SK-N-SH (cell line): ENCODE results near the gene S100A16.

Source experiments
- FOSL2 ChIP-seq: IDR thresholded peaks from 2 replicates; pipeline ENCODE4 v1.4.0; 2012; ENCODE audit warnings: low read depth, mild to moderate bottlenecking, moderate library complexity, borderline replicate concordance
- FOXJ3 ChIP-seq: sonication (generic); formaldehyde crosslinking; IDR thresholded peaks from 2 replicates; pipeline ENCODE4 v1.5.1; 2020; ENCODE audit warnings: mild to moderate bottlenecking, missing genetic modification reagents
- GABPA ChIP-seq: IDR thresholded peaks from 2 replicates; pipeline ENCODE4 v1.4.0; 2012; ENCODE audit warnings: low read depth, mild to moderate bottlenecking
- NRF1 ChIP-seq: IDR thresholded peaks from 2 replicates; pipeline ENCODE4 v1.6.1; 2012; ENCODE audit warnings: low read depth, mild to moderate bottlenecking, low read length
- POLR2AphosphoS5 ChIP-seq: IDR thresholded peaks from 2 replicates; pipeline ENCODE4 v1.6.1; 2012; ENCODE audit warnings: low read depth, low read length
- RXRA ChIP-seq: IDR thresholded peaks from 2 replicates; pipeline ENCODE4 v1.4.0; 2012; ENCODE audit warnings: low read depth, mild to moderate bottlenecking, borderline replicate concordance
- SMC3 ChIP-seq: IDR thresholded peaks from 2 replicates; pipeline ENCODE4 v1.6.1; 2012; ENCODE audit warnings: low read depth, low read length, improper control_type of control experiment
- TAF1 ChIP-seq: IDR thresholded peaks from 2 replicates; pipeline ENCODE4 v1.6.1; 2012; ENCODE audit warnings: low read depth, mild to moderate bottlenecking, low read length, moderate library complexity, borderline replicate concordance
- TF ChIP-seq, protein P1 (sequence below): fragments of 200-600 bp; sonication (generic); IDR thresholded peaks from 2 replicates; pipeline ENCODE4 v1.6.1; 2017; ENCODE audit warnings: antibody characterized with exemption, mild to moderate bottlenecking, moderate library complexity
- TF ChIP-seq, protein P2 (sequence below): IDR thresholded peaks from 2 replicates; pipeline ENCODE4 v1.4.0; 2012; ENCODE audit warnings: low read depth, borderline replicate concordance
- TF ChIP-seq, protein P3 (sequence below): IDR thresholded peaks from 2 replicates; pipeline ENCODE4 v1.4.0; 2012; ENCODE audit warnings: low read depth

DNA sequence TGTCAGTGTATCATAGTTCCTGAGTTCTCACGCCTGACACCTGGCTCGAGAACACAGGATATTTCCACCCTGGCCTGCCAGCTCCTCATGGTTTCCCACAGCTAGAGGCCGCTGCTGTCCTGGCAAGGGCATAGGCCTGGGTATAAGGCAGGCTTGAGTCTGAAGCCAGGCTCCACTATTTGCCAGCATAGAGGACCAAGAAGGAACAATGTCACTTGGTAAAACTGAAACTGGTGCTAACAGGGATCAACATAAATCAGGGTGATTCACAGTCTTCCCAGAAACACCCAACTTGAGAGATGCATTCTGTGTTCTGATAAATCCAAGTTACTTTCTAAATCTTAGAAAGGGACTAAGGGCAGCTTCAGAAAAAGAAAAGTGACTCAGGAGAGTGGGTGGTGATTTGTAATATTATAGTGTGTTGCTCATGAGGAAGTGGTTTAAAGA, 40.3 kb downstream of the S100A16 start:
- TF ChIP-seq, protein P1, sequence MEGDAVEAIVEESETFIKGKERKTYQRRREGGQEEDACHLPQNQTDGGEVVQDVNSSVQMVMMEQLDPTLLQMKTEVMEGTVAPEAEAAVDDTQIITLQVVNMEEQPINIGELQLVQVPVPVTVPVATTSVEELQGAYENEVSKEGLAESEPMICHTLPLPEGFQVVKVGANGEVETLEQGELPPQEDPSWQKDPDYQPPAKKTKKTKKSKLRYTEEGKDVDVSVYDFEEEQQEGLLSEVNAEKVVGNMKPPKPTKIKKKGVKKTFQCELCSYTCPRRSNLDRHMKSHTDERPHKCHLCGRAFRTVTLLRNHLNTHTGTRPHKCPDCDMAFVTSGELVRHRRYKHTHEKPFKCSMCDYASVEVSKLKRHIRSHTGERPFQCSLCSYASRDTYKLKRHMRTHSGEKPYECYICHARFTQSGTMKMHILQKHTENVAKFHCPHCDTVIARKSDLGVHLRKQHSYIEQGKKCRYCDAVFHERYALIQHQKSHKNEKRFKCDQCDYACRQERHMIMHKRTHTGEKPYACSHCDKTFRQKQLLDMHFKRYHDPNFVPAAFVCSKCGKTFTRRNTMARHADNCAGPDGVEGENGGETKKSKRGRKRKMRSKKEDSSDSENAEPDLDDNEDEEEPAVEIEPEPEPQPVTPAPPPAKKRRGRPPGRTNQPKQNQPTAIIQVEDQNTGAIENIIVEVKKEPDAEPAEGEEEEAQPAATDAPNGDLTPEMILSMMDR, result peak; percentile 96
- TF ChIP-seq GABPA (no peak), FOXJ3 (CRISPR knock-in tag) (no peak), TAF1 (no peak; the same call in 1 of the 2 replicates), RXRA (no peak), SMC3 (peak; percentile 73), POLR2AphosphoS5 (no peak; the same call in 1 of the 2 replicates), FOSL2 (no peak), NRF1 (no peak)
- TF ChIP-seq, protein P2, sequence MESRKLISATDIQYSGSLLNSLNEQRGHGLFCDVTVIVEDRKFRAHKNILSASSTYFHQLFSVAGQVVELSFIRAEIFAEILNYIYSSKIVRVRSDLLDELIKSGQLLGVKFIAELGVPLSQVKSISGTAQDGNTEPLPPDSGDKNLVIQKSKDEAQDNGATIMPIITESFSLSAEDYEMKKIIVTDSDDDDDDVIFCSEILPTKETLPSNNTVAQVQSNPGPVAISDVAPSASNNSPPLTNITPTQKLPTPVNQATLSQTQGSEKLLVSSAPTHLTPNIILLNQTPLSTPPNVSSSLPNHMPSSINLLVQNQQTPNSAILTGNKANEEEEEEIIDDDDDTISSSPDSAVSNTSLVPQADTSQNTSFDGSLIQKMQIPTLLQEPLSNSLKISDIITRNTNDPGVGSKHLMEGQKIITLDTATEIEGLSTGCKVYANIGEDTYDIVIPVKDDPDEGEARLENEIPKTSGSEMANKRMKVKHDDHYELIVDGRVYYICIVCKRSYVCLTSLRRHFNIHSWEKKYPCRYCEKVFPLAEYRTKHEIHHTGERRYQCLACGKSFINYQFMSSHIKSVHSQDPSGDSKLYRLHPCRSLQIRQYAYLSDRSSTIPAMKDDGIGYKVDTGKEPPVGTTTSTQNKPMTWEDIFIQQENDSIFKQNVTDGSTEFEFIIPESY, result no peak
- TF ChIP-seq, protein P3, sequence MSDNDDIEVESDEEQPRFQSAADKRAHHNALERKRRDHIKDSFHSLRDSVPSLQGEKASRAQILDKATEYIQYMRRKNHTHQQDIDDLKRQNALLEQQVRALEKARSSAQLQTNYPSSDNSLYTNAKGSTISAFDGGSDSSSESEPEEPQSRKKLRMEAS, result peak; percentile 62; the same call in 1 of the 2 replicates
